GM12878 (cell line): ENCODE data around the gene GTSE1. TPM values are rescaled to one million over a fixed set of nuclear protein-coding genes. Genes with fewer than 3 reads are reported as not detected.

ENCODE experiments used
- ATF3 ChIP-seq: IDR thresholded peaks from 2 replicates; pipeline ENCODE4 v1.6.1; 2011; ENCODE audit warnings: low read depth, mild to moderate bottlenecking, low read length, moderate library complexity, borderline replicate concordance; ENCODE audit errors: extremely low read depth
- BCLAF1 ChIP-seq: fragments of 450-650 bp; IDR thresholded peaks from 2 replicates; pipeline ENCODE4 v1.6.1; 2017; ENCODE audit warnings: antibody characterized with exemption, mild to moderate bottlenecking, moderate library complexity
- BMI1 ChIP-seq: fragments of 450-650 bp; IDR thresholded peaks from 2 replicates; pipeline ENCODE4 v1.6.1; 2016; ENCODE audit warnings: mild to moderate bottlenecking, moderate library complexity, borderline replicate concordance
- CBFB ChIP-seq: IDR thresholded peaks from 2 replicates; pipeline ENCODE4 v1.6.1; 2016; ENCODE audit warnings: antibody characterized with exemption, low read depth
- CHD4 ChIP-seq: fragments of 200-600 bp; sonication (generic); IDR thresholded peaks from 2 replicates; pipeline ENCODE4 v1.6.1; 2016; ENCODE audit warnings: mild to moderate bottlenecking
- E2F8 ChIP-seq: fragments of 450-650 bp; IDR thresholded peaks from 2 replicates; pipeline ENCODE4 v1.6.1; 2018; ENCODE audit warnings: mild to moderate bottlenecking, low read depth, moderate library complexity; ENCODE audit not compliant: partially characterized antibody
- FOS ChIP-seq: IDR thresholded peaks from 3 replicates; pipeline ENCODE4 v1.6.1; 2011; ENCODE audit warnings: borderline replicate concordance; ENCODE audit not compliant: insufficient read length; ENCODE audit errors: extremely low read depth
- IRF4 ChIP-seq: IDR thresholded peaks from 2 replicates; pipeline ENCODE4 v1.6.1; 2011; ENCODE audit warnings: low read depth, low read length
- MTA2 ChIP-seq: fragments of 450-650 bp; IDR thresholded peaks from 2 replicates; pipeline ENCODE4 v1.6.1; 2016; ENCODE audit warnings: low read depth, mild to moderate bottlenecking, moderate library complexity
- MTA3 ChIP-seq: IDR thresholded peaks from 2 replicates; pipeline ENCODE4 v1.6.1; 2012; ENCODE audit warnings: low read length, inconsistent platforms, borderline replicate concordance
- MXI1 ChIP-seq: fragments of 150-350 bp; IDR thresholded peaks from 2 replicates; pipeline ENCODE4 v1.6.1; 2011; ENCODE audit warnings: low read depth, mild to moderate bottlenecking, inconsistent platforms, low read length, improper control_type of control experiment
- NFYB ChIP-seq: IDR thresholded peaks from 2 replicates; pipeline ENCODE4 v1.6.1; 2011; ENCODE audit warnings: low read depth, mild to moderate bottlenecking, low read length, improper control_type of control experiment, moderate library complexity; ENCODE audit not compliant: insufficient read depth
- PML ChIP-seq: IDR thresholded peaks from 2 replicates; pipeline ENCODE4 v1.6.1; 2012; ENCODE audit warnings: low read length, inconsistent platforms
- RAD51 ChIP-seq: fragments of 450-650 bp; IDR thresholded peaks from 2 replicates; pipeline ENCODE4 v1.6.1; 2016; ENCODE audit warnings: moderate library complexity, mild to moderate bottlenecking, inconsistent platforms
- RBBP5 ChIP-seq: fragments of 200-600 bp; sonication (generic); conservative IDR thresholded peaks from 2 replicates; pipeline ENCODE4 v1.6.1; 2016
- RCOR1 ChIP-seq: conservative IDR thresholded peaks from 2 replicates; pipeline ENCODE4 v1.6.1; 2012; ENCODE audit warnings: low read depth, low read length, improper control_type of control experiment
- REST ChIP-seq: IDR thresholded peaks from 2 replicates; pipeline ENCODE4 v1.6.1; 2012; ENCODE audit warnings: mild to moderate bottlenecking, low read depth, low read length
- SMC3 ChIP-seq: IDR thresholded peaks from 2 replicates; pipeline ENCODE4 v1.6.1; 2011; ENCODE audit warnings: low read length, improper control_type of control experiment, borderline replicate concordance
- TCF12 ChIP-seq: IDR thresholded peaks from 2 replicates; pipeline ENCODE4 v1.6.1; 2011; ENCODE audit warnings: low read depth, mild to moderate bottlenecking, low read length
- ZZZ3 ChIP-seq: IDR thresholded peaks from 2 replicates; pipeline ENCODE4 v1.6.1; 2011; ENCODE audit warnings: low read depth; ENCODE audit not compliant: control insufficient read depth, insufficient read length
- polyA plus RNA-seq, 11 experiments: library from polyadenylated mRNA; depleted of rRNA in 4 of 11; unstranded in 6 of 11; stranded (reverse) in 5 of 11; fragments of >200 nt; fragmentation: Nextera tagmentation in 4 of 11; fragmentation: Illumina TruSeq in 1 of 11; extraction: Ambion mirVana in 4 of 11; extraction: Trizol in 1 of 11; gene quantifications; 1 replicate in 1 of 11; 2 replicates in 10 of 11; pipeline versions ENCODE4 v1.2.1 to v1.2.3, GENCODE V29; 2011 to 2016; ENCODE audit warnings: inconsistent platforms in 2 of 11, missing spikeins in 2 of 11, low read depth in 1 of 11
- total RNA-seq, 4 experiments: library from RNA; depleted of rRNA in 3 of 4; stranded (reverse); fragments of >200 nt in 3 of 4; fragmentation: Illumina TruSeq in 1 of 4; extraction: Trizol in 1 of 4; gene quantifications; 2 replicates each; pipeline versions ENCODE4 v1.2.1 to v1.2.3, GENCODE V29; 2013 to 2021

GTSE1 gene
- total and polyA plus RNA-seq, 10 of the 15 experiments (the other 5 are each of a cell fraction or from before 2014, with no cell fraction given): 6.6 to 46.2 (median 32.3) TPM

- TF ChIP-seq IRF4 (no peak), CHD4 (no peak), REST (no peak), CBFB (0 out of 2 replicates have a peak, but pooled peaks have one; percentile 61), RBBP5 (no peak), NFYB (peak; percentile 69; the same call in 1 of the 2 replicates), ATF3 (no peak), ZZZ3 (no peak), TCF12 (no peak), MTA2 (no peak), BMI1 (no peak), PML (peak; percentile 87; the same call in 1 of the 2 replicates), FOS (no peak), BCLAF1 (no peak), MTA3 (no peak), SMC3 (no peak), RCOR1 (no peak), RAD51 (no peak), MXI1 (peak; percentile 59), E2F8 (no peak)
Measured at GRCh38 chr22:46250035-46250782, 46.5 kb upstream of the GTSE1 start, which contains the start of gene CDPF1 (continued).
